HG03575 (cell line): Measurements from ENCODE around the gene CNKSR3.

ENCODE experiments used
- ATAC-seq: cut with Tn5 transposase; IDR thresholded peaks from one replicate; pipeline ENCODE4 v1.9.1; 2021; ENCODE audit not compliant: unreplicated experiment, insufficient number of reproducible peaks, low FRiP score; ENCODE audit errors: extremely low read depth

Gene CNKSR3

DNA sequence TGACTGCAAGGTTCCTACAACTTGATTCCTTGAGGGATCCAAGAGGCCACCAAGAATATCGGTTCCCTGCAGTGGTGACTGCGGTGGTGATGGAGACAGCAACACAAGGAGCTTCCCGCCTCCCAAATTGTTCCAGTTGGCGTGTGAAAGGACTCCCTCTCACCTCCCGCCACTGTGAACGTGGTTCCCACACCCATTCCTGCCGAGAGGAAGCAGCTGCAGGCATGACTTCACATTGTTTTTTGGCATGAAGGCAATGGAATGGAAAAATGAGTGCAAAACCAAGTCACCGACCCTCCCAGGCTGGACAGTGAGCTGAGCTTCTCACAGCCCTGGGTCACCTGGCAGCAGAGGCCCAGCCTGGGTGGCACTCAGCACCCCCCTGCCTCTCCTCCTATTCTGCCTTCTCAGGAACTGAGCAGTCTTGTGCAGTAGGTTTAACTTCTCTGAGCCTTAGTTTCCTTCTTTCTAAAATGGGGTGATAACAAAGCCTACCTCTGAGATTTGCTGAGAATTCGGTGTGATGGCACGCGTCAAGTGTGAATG, 75.0 kb downstream of the CNKSR3 start:
- ATAC-seq = no peak

DNA sequence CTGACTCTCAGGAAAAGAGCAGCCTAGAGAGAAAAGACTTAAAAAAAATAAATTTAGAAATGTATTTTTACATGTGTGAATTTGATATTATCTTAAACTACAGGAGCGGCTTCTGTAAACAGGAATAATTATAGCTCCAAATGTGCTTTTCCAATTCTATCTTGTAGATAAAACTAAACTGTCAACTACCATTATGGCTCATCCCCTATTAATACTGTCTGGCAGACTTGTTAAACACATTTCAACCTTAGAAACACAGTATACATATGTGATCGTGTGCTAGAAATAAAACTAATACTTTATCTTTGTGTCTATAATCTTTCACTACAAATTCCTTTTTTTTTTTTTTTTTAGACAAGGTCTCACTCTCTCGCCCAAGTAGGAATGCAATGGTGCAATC, 75.8 kb downstream of the CNKSR3 start:
- no peak for ATAC-seq

- no peak for ATAC-seq
Observed at GRCh38 chr6:154433477-154434241, 76.8 kb downstream of the CNKSR3 start.

DNA sequence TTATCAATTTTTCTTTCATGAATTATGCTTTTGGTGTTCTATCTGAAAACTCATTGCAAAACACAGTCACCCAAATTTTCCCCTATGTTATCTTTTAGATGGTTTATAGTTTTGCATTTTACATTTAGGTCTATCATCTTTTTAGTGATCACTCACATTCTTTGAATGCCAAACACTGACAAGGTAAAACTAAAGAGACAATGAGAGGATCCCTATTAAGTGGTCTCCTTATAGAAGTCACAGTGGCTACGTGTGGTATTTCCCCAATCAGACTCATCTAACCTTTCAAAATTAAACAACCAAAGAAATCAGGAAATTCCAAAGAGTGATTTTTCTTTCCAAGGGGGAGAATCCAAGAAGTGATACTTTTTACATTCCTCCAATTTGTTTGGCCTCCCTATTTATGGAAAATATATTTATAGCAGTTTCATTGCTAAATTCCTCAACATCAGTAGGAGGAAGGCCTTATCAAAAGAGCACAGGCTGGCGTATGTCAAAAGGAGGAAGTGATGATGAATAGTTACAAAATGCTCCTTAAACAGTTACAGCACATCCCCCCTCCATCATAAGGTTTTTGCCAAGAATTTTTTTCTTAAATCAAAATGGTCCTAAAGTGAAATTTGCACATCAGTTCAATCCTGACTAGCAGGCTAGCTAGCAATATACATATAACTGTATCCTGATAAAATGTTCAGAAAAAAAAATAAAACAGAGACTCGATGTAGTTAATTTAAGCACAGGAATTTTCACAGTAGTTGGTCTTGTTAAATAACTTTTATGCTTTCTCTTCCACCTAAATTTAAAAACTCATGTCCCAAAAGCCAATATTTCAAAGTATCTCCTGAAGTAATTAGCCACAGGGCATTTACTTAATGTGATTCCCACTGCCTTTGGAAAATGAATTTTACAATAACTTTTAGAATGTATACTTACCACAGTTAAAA, 77.7 kb downstream of the CNKSR3 start:
- no peak for ATAC-seq

GRCh38 chr6:154430481-154430919, 80.0 kb downstream of the CNKSR3 start:
- no peak for ATAC-seq

- no peak for ATAC-seq
Observed at GRCh38 chr6:154429711-154430110, 80.8 kb downstream of the CNKSR3 start.

DNA sequence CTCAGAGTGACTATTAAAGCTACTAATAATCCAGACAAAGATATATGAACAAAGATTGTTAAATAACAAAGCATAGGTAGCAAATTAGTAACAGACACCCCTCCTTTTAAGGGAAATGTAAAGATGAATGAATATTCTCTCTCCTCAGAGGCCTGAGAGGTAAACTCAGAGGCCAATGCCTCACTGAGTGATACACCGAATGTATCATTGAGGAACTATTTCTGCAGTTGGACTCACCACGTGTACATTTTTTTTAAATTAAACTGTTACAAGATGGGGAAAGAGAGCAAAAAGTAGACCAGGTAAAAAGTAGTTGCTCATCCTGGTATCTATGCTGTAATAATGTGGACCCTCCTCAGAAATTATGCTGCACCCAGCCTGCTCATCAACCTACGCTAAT, 81.6 kb downstream of the CNKSR3 start:
- no peak for ATAC-seq

DNA sequence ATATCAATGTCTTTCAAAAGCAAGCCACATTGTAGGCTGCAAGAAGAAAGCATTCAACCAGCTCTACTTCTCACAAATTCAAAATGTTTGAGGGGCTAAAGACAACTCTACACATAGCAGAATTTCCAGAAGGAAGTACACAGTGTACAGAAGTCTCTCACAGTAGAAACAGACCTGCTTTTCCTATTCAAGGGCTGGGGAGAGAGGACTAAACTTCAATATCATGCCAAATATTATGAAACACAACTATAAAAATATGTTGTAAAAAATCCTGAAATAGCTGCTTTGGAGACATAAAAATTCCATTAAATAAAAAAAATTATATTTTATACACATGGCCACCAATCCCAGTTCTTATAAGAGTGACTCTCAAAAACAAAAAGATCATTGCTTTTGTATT, 83.0 kb downstream of the CNKSR3 start:
- ATAC-seq = no peak

DNA sequence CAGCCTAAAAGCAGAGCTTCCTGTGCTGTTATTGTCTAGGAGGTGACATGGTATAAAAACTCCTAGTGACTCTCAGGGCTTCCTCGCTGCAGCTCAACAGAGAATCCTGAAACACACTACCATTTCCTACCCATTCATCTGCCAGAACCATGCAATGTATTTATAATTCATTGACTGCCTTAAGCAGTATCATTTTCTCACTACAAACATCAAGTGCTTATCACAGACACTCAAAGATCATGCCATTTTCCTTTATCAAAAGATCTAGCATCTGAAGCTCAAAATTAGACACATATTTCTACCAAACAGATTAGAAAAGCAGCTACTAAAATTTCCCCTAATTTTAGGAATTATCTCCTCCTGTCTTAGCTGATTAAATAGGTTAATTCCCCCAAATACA, 83.5 kb downstream of the CNKSR3 start:
- ATAC-seq = no peak

GRCh38 chr6:154425034-154425433, 85.5 kb downstream of the CNKSR3 start:
- no peak for ATAC-seq

GRCh38 chr6:154414021-154414813, 96.3 kb downstream of the CNKSR3 start:
- ATAC-seq = no peak

DNA sequence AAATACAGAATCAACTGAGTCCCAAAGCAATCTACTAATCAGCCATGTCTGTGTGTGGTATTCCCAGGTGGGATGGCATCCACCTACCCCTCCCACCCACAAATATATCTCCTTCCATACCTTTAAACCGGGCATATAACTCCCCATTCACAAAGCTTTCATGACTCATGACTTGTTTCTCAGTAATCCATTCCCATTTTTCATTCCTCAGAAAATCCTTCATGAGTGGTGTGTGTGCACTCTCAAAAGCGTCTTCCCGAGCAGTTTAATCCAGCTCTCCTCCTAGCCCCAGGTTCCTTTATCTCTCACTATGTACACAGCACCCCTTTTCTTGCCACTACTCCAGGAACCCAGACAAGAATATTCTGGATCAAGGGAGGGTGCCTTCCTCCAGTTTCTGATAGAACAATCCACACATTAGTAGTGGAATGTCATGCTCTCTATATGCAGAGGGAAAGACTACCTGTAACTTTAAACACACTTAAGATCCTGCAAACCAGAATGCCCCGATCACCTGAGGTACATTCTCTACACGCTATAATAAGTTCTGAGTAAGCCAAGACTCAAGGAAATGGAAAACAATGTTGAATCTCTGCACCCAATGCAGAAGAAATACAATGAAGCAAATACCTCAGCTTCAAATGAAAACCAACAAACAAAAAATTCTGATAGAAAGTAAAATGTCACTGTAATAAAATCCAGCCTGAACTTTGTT, 98.2 kb downstream of the CNKSR3 start:
- no peak for ATAC-seq

DNA sequence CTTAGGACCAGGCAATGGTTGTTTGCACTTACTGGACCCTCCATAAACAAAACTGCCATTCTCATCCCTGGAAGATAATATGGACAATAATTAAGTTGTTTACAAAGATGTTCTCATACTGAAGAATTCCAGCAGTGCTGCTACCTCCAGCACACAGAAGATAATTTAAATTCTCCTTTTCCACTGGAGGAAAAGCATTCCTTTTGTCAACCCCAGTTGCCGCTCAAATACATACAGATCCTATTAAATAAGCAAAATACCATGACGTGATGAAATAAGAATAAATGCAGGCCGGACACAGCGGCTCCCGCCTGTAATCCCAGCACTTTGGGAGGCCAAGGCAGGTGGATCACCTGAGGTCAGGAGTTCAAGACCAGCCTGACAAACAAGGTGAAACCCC, 99.4 kb downstream of the CNKSR3 start:
- no peak for ATAC-seq

- ATAC-seq = no peak
Observed at GRCh38 chr6:154410619-154411072, 99.8 kb downstream of the CNKSR3 start.

- no peak for ATAC-seq
Observed at GRCh38 chr6:154408891-154409500, 101.5 kb downstream of the CNKSR3 start.

DNA sequence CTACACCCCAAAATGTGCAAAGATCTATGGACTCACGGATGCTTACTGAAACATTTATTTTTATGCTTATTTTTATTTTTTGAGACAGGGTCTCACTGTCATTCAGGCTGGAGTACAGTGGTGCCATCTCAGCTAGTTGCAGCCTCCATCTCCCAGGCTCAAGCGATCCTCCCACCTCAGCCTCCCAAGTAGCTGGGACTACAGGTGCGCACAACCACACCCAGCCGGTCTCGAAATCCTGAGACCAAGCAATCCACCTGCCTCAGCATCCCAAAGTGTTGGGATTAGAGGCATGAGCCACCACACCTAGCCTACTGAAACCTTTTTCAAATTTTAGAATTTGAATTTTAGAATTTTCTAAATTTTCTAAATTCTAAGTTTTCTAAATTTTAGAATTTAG, 103.0 kb downstream of the CNKSR3 start:
- ATAC-seq = no peak

- no peak for ATAC-seq
Observed at GRCh38 chr6:154406869-154407268, 103.6 kb downstream of the CNKSR3 start.

DNA sequence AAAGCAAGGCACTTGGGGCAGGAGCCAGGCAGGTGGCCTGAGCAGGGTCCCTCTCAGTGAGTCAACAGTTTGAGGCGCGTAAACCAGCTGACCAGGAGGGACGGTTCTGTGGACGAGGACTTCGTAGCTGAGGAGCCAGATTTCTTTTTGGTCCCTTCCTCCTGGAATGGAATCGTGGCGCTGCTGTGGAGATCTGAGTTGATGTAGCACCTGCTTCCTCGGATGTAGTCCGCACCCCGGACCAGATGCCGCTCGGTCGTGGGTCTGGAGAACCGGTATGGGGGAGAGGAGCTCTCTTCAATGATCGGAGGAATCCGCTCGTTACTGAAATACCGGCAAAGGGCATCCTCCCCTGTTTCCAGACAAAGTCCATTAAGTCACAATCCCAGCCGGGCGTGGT, 104.2 kb downstream of the CNKSR3 start:
- ATAC-seq = no peak
